HG02763 (cell line): ENCODE data around the gene SHTN1.

Source experiments
- ATAC-seq: cut with Tn5 transposase; IDR thresholded peaks from one replicate; pipeline ENCODE4 v1.9.1; 2021; ENCODE audit warnings: mild to moderate bottlenecking, moderate library complexity; ENCODE audit not compliant: unreplicated experiment

Gene SHTN1

GRCh38 chr10:116919164-116919563 is 85.8 kb downstream of the SHTN1 start:
- no peak for ATAC-seq

- no peak for ATAC-seq
These were observed 86.4 kb downstream of the SHTN1 start for GRCh38 chr10:116918583-116918982.

- no peak for ATAC-seq
These were observed 87.5 kb downstream of the SHTN1 start for GRCh38 chr10:116917481-116917880.

- ATAC-seq = no peak
These were observed 89.6 kb downstream of the SHTN1 start for GRCh38 chr10:116915340-116915739.

- no peak for ATAC-seq
These were observed 91.3 kb downstream of the SHTN1 start for GRCh38 chr10:116913695-116914094.

- no peak for ATAC-seq
These were observed 92.8 kb downstream of the SHTN1 start for GRCh38 chr10:116912162-116912561.

GRCh38 chr10:116910910-116911309 is 94.1 kb downstream of the SHTN1 start:
- no peak for ATAC-seq

GRCh38 chr10:116909307-116909706 is 95.7 kb downstream of the SHTN1 start:
- ATAC-seq = no peak

- ATAC-seq = no peak
These were observed 97.6 kb downstream of the SHTN1 start for GRCh38 chr10:116907245-116907987.

- no peak for ATAC-seq
These were observed 99.2 kb downstream of the SHTN1 start for GRCh38 chr10:116905845-116906210.

GRCh38 chr10:116899626-116900025 is 105.4 kb downstream of the SHTN1 start:
- ATAC-seq = no peak

GRCh38 chr10:116893686-116894037 is 111.3 kb downstream of the SHTN1 start:
- ATAC-seq = no peak

- no peak for ATAC-seq
These were observed 111.9 kb downstream of the SHTN1 start for GRCh38 chr10:116892907-116893685.

GRCh38 chr10:116891208-116891607 is 113.8 kb downstream of the SHTN1 start:
- no peak for ATAC-seq

GRCh38 chr10:116889066-116889465 is 115.9 kb downstream of the SHTN1 start:
- no peak for ATAC-seq

- ATAC-seq = no peak
These were observed 116.5 kb downstream of the SHTN1 start for GRCh38 chr10:116888380-116889055.

- no peak for ATAC-seq
These were observed 118.2 kb downstream of the SHTN1 start for GRCh38 chr10:116886772-116887171.

GRCh38 chr10:116882639-116883038 is 122.3 kb downstream of the SHTN1 start:
- no peak for ATAC-seq

- no peak for ATAC-seq
These were observed 124.1 kb downstream of the SHTN1 start for GRCh38 chr10:116880716-116881482.

- ATAC-seq = no peak
These were observed 125.2 kb downstream of the SHTN1 start for GRCh38 chr10:116879817-116880216.

GRCh38 chr10:116878123-116878522 is 126.9 kb downstream of the SHTN1 start:
- no peak for ATAC-seq
